Cortex of kidney (tissue), 1 donor: ENCODE data around the gene MOAP1.
"Not testable (repeated sequence)": the region's sequence is repeated elsewhere in the genome, so short reads cannot be mapped to it uniquely, and the experiment has no call there.

Experiments
- DNase-seq: peaks from one replicate; lab custom pipeline; 2025; lab: John Stamatoyannopoulos, UW

The MOAP1 gene

DNA sequence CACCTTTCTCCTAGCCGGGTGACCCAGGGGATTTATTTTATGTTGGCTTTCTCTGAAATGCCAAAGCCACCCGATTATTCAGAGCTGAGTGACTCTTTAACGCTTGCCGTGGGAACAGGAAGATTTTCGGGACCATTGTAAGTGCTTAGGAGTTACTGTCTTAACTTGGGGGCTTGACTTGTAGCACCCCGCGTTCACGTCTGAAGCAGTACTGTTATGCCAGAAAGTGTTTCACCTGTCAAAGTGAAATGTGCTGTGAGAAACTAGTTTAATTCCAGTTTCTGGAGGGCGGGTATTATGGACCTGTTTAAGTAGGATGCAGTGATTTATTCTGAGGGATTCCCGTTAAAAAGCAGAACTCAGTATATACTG lies 638 bp upstream of the MOAP1 start:
- DNase-seq = no peak

DNA sequence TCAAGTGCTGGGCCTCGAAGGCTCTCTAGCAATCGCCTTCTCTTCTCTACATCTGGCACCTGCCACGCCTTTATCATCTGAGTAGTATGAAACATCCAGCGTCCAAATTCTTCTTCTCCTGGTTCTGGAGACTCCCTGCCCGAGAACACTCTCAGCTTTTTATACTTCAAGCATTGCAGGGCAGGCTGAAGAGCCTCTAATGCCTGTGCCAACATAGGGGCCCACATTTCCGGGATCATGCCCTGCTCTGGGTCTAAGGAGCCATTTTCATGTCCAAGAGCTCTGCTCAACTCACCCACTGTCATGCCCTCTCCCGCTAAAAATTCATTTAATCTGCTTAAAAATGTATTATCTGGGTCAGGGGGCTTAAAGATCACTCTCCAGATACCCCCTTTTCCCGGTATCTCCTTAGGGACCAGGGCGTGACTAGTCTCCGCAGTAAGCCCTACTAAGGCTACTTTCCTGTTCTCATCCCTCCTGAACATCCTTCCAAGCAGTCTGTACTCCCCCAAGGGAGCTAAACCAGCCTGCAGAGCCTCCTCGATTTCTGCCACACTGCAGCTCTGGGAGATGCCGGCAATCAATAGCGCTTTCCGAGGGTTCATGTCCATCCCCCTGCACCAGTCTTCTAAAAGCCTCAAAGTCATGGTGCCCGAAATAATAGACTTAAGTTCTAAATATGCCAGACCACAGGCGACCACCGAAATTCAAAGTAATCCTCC lies 940 bp downstream of the MOAP1 start:
- DNase-seq = no peak

DNA sequence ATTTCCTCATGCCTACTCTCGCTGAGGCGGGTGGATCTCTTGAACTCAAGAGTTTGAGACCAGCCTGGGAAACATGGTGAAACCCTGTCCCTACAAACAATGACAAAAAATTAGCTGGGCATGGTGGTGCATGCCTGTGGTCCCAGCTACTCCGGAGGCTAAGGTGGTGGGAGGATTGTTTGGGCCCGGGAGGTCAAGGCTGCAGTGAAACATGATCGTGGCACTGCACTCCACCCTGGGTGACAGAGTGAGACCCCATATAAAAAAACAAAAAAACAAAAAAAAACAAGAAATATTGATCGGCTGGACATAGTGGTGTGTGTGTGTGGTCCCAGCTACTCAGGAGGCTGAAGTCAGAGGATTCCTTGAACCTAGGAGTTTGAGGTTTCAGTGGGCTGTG lies 9.2 kb downstream of the MOAP1 start:
- no peak for DNase-seq

DNA sequence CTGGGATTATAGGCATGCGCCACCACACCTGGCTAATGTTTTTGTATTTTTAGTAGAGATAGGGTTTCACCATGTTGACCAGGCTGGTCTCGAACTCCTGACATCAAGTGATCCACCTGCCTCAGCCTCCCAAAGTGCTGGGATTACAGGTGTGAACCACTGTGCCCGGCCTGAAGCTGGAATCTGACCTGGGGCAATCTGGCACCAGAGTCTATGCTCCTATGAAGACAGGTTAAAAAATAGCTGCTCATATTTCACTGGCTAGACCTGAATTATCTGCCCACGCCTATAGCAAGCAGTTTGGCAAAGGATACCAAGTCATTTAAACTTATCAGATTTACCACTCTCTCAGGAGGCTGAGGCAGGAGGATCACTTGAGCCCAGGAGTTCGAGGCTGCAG lies 10.0 kb downstream of the MOAP1 start:
- DNase-seq = not testable (repeated sequence)

DNA sequence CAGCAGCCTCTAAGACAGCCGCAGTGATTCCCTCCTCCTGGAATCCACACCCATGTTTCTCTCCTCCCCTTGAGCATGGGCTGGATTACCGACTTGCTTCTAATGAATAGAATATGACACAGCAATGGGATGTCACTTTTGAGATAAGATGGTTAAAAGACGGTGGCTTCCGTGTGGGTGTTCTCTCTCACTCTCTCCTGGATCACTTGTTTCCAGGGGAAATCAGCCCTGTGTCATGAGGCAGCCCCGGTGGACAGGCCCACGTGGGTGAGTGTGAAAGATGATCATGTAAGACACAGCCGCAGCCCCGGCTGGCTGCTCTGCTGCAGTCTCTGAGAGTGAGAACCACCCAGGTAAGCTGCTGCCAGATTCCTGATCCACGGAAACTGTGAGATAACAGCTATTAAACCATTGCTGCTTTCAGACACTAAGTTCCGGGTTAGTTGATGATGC lies 10.7 kb downstream of the MOAP1 start:
- no peak for DNase-seq

DNA sequence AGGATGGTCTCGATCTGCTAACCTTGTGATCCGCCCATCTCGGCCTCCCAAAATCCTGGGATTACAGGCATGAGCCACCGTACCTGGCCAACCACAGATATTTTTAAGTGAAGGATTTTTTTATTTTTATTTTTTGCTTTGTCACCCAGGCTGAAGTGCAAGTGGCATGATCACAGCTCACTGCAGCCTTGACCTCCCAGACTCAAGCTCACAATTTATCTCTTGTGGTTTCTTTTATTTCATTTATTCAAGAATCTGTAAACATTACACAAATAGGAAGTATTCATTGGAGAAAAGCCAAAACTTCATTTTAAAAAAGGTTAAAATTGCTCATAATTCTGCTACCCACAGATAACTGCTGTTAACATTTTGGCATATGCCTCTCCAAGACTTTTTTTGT lies 13.3 kb downstream of the MOAP1 start:
- DNase-seq = no peak

DNA sequence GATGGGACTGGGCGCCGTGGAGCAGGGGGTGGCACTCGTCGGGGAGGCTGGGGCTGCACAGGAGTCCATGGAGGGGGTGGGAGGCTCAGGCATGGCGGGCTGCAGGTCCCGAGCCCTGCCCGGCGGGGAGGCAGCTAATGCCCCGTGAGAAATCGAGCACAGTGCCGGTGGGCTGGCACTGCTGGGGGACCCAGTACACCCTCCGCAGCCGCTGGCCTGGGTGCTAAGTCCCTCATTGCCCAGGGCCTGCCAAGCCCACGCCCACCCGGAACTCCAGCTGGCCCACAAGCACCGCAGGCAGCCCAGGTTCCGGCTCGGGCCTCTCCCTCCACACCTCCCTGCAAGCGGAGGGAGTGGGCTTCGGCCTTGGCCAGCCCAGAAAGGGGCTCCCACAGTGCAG lies 14.6 kb downstream of the MOAP1 start:
- not testable (repeated sequence) for DNase-seq

DNA sequence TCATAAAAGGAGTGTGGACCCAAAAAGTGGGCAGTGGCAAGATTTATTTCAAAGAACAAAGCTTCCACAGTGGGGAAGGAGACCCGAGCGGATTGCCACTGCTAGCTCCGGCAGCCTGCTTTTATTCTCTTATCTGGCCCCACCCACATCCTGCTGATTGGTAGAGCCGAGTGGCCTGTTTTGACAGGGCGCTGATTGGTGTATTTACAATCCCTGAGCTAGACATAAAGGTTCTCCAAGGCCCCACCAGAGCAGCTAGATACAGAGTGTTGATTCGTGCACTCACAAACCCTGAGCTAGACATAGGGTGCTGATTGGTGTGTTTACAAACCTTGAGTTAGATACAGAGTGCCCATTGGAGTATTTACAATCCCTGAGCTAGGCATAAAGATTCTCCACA lies 15.1 kb downstream of the MOAP1 start:
- DNase-seq = not testable (repeated sequence)

DNA sequence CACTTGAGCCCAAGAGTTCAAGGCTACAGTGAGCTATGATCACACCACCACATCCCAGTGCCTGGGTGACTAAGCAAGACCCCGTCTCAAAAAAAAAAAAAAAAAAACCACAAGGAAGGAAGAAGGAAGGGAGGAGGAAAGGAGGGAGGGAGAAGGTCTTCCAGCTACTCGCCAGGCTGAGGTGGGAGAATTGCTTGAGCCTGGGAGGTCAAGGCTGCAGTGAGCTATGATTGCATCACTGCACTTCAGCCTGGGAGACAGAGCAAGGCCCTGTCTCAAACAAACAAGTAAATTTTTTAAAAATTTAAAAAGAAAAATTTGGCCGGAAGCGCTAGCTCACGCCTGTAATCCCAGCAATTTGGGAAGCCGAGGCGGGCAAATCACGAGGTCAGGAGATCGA lies 16.1 kb downstream of the MOAP1 start:
- DNase-seq = not testable (repeated sequence)

DNA sequence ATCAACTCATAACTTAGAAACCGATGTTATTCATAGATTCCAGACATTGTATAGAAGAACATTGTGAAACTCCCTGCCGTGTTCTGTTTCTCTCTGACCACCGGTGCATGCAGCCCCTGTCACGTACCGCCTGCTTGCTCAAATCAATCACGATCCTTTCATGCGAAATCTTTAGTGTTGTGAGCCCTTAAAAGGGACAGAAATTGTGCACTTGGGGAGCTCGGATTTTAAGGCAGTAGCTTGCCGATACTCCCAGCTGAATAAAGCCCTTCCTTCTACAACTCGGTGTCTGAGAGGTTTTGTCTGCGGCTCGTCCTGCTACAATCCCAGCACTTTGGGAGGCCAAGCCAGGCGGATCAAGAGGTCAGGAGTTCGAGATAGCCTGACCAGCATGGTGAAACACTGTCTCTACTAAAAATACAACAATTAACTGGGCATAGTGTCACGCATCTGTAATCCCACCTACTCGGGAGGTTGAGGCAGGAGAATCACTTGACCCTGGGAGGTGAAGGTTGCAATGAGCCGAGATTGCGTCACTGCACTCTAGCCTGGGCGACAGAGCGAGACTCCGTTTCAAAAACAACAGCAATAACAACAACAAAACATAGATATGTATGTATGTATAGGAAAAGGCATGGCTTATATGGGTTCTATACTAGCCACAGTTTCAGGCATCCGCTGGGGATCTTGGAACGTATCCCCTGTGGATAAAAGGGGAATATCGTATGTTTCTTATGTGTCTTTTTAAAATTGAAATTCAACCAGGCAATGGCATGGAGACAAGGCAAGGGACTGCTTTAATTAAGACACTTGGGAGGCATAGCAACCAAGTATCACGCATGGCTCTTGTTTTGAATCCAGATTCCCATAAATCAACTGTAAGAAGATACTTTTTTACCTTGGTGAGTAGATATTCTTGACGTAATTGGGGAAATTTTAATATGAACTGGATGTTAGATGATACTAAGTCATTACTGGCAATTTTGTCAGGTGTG lies 19.1 kb downstream of the MOAP1 start:
- not testable (repeated sequence) for DNase-seq

DNA sequence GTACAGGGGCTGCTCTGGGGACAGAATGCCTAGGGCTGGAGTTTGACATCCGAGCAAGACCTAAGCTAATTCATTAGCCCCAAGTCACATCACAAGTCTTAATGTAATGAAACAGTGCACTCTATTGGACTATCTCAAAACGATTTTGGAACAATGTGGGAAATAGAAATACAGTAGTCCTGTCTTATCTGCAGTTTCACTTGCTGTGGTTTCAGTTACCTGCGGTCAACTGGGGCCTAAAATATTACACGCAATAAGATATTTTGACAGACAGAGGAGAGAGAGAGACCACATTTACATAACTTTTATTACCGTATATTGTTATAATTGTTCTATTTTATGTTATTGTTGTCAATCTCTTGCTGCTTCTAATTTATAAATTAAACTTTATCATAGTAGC lies 21.1 kb downstream of the MOAP1 start:
- no peak for DNase-seq

DNA sequence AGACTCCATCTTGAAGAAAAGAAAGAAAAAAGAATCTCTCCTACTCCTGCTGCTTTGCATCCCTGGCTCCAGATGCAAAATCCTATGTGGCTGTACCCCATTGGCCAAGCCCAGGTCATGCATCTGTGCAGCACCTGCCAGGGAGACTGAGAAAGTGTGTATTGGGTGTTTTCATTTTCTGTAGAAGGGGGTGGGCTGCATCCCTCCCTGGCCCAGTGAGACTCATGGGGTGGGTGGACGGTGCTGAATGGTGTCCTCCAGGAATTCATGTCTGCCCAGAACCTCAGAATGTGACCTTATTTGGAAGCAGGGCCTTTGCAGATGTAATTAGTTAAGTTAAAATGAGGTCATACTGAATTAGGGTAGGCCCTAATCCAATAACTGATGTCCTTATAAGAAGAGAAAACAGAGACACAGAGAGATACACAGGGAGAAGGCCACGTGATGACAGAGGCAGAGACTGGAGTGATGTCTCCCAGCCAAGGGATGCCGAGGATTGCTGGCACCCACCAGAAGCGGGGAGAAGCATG lies 23.2 kb downstream of the MOAP1 start:
- DNase-seq = no peak

DNA sequence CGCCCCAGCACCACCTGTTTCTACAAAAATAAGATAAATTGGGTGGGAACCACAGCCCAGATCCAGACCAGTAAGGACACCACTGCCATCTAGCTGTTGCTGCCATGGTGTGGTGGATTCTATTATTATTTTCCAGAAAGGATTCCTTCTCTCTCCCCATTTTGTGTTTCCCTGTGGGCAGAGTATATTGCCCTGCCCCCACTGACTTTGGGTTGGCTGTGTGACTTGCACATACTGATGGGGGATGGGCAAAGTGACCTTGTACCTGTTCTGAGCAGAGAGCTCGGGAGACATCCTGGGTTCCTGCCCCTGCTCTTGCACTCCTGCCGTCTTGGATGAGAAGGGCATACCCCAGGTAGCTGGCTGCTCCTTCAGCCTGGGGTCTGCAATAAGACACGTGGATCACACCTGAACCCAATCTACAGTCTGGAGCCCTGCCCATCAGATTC lies 24.3 kb downstream of the MOAP1 start:
- DNase-seq = no peak

DNA sequence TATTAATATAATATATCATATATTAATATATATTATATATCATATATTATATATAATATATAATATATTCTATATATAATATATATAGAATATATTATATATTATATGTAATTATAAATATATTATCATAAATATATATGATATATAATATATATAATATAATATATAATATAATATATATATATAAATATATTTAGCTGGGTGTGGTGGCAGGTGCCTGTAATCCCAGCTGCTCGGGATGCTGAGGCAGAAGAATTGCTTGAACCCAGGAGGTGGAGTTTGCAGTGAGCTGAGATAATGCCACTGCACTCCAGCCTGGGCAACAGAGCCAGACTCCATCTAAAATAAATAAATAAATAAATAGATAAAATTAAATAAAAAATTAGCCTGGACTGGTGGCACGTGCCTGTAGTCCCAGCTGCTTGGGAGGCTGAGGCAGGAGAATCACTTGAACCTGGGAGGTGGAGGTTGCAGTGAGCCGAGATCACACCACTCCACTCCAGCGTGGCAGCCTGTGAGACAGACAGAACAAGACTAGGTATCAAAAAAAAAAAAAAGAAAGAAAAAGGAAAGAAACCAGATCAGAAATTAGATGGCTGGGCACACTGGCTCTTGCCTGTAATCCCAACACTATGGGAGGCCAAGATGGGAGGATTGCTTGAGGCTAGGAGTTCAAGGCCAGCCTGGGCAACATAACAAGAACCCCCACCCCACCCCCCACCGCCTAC lies 24.9 kb downstream of the MOAP1 start:
- DNase-seq = not testable (repeated sequence)

DNA sequence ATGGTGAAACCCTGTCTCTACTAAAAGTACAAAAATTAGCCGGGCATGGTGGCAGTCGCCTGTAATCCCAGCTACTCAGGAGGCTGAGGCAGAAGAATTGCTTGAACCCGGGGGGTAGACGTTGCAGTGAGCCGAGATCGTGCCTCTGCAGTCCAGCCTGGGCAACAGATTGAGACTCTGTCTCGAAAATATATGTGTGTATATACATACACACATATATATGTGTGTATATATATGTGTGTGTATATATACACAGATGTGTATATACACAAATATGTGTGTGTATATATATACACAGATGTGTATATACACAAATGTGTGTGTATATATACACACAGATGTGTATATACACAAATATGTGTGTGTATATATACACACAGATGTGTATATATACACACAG lies 26.3 kb downstream of the MOAP1 start:
- not testable (repeated sequence) for DNase-seq

DNA sequence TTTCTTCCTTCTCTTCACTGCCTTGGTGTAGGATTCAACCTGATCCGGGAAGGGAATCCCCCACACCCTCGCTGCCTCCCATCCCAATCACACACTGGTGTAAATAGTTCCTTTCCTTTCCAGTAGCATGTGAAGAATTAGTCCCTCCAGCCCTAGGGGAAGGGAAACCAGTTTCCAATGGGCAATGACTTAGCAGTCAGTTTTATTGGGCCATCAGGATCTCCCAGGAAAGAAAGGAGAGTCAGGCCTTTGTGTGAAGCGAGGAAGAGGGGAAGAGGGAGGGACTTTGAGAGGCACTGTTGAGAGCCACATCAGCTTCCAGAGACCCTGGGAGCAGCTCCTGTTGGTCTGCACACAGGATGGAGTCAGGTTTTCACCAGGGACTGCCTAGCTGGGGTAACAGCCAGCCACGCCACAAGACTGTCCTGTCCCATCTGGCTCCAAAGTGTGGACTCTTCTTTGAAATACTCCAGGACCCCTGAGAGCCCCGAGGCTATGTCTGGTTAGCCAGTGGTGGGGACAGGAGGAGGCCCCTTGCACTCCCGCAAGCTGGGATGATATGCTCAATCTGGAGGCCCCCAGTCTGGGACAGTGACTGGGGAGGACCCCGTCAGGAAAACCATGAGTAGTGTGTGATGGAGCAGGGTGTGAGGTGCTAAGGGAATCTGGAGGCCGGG lies 27.9 kb downstream of the MOAP1 start:
- DNase-seq = no peak

DNA sequence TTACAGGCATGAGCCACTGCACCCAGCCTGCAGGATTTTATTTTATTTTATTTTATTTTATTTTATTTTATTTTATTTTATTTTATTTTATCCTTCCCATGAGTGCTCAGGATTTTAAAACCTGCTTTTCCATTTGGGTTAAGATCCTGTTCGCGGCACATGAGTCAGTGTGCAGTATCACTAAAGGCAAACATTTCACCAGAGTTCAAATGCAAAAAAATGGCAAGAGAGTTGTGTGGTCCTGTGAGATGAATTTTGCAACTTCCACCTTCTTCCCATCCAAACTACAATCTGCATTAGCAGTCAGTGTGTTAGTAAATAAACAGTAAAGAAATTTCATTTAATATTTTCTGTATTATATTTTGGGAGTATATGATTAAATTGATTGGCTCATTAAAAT lies 29.0 kb downstream of the MOAP1 start:
- no peak for DNase-seq

DNA sequence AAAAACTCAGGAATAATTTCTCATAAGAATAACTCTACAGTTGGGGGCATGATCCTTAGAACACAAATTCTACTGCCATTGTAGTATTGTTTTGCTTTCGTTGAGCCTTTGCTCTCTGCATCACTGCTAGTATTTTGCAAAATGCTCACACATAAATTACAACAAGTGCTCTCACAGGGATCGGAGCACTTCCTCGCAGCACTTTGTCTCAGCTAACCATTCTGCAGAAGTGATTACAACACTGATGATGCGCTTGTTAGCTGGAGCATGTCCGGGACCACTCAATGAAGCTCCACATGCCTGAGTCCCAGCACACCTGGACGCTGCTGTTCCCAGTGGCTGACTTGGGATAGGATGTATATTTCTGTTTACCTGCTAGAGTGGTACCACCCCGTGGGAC lies 31.6 kb downstream of the MOAP1 start:
- DNase-seq = no peak

DNA sequence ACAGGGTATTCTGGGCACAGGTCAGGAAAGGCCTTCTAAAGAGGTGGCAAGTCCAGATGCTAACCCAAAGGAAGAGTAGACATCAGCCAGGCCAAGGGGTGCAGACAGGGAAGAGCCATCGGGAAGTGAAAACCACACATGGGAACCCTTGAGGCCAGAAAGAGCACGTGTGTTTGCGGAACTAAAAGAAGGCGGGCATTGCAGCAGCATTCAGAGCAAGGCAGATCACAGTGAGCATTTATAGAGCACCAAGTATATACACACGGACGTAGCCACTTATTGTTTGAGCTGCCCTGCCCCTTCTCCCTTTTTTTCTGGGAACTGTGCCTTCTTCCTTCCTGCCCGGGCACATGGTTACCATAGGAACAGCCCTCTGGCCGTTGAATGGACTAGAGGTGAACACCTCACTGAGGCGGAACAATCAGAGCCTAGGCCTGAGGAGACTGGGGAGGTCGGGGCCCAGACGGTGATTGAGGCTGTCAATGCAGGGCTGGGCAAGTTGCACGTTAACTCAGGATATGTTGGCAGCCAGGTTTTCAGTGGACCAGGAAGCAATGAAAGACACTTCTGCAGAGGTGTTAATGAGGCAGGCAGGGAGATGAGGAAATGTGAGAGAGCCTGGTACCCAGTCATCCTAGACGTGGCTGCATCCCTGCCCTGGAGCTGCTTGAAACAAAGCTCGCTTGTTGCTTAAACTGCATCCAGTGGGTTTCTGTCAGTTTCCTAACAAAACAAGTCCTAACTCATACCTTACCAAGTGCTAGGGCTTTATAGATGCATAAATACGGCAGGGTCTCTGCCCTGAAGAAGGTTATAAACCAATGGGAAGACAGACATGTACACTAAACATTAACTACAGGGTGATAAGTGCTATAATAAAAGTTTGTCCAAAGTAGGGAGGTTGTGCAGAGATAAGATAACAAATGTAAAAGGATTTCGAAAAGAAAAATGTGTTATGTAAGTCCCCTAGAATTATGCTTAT lies 34.2 kb downstream of the MOAP1 start:
- DNase-seq = no peak

DNA sequence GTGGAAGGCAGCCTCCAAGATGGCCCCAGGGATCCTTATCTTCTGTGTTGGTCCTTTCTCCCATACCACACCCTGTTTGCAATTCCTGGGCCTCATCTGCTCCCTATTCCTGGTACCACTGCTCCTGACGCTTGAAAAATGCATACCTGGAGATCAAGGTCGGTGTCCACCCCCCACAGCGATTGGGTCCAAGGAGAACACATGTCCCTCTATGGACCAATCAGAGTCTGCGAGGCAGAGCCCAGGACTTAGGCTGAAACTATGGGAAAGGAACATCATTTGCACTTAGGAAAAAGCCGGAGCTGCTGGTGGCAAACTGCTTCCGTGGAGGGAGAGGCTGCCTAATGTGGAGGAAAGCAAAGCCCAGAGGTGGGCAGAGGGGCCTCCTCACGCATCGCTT lies 35.7 kb downstream of the MOAP1 start:
- DNase-seq = no peak
